ENCODE measurements around the gene LDLRAD4. TPM values are rescaled to one million over a fixed set of nuclear protein-coding genes. Genes with fewer than 3 reads are reported as not detected.

LDLRAD4 gene
- total and polyA plus RNA-seq, 9 of the 15 experiments (the other 6 are each of a cell fraction or from before 2014, with no cell fraction given) = 0.01 TPM; not detected in 8

DNA sequence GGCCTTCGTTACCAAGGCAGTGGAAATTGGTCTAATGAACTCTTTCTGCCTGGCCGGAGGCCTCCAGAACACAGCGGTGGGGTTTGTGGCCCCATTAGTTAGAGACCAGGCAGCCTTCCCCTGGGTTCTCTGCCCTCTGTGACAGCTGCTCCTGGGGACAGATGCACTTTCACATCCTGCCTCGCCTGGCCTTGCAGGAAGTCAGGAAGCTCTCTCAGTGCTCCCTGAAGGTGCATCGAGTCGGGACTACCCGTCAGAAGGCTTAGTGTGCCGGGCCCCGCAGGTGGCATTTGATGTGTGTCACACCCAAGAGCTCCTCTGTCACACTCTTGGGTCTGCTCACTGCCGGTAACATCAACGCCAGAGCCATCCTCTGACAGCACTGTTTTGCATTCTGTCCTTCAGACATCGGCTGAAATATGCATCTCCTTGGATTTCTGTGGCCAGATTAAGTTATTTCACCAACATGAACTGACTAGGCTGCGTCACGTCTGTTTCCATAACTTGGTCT lies 158.3 kb downstream of the LDLRAD4 start:
- intact Hi-C loops (cut with micrococcal nuclease) = no loop called here
- H3K27ac ChIP-seq (ENCODE audit: extremely low read depth, low read depth, low read length) = no peak overlapping the region
- DNase-seq (ENCODE audit: extremely low read depth in 1 of 4, low spot score in 3 of 4) (no peak), FAIRE-seq (no peak), ATAC-seq (no peak)
- no peak overlapping the region for H2AFZ ChIP-seq (ENCODE audit: low read depth, low read length)
- H3K79me2 ChIP-seq (ENCODE audit: control insufficient read depth, insufficient read depth, low read length) = no peaks in the 10 kb centered on the region
- no peaks in the 10 kb centered on the region for H3K9me1 ChIP-seq (ENCODE audit: control insufficient read depth, insufficient read depth, low read length)
- peaks cover 2% of the 10 kb centered on the region; the same call in 1 of the 2 replicates for H4K20me1 ChIP-seq (replicated peaks; ENCODE audit: control insufficient read depth, insufficient read depth, low read length)
- no peak overlapping the region for H3K4me3 ChIP-seq
- POLR2A ChIA-PET = interaction anchor here (1.3 kb wide), 1 partner anchor 39 kb away, joined by 4 read pairs; no protein-coding TSS in a partner anchor
- no TSS peak for BruUV-seq (replicated peaks)
- H3K4me1 ChIP-seq (replicated peaks in 1 of 2; ENCODE audit: control insufficient read depth in 2 of 2, insufficient read depth in 2 of 2, low read length in 2 of 2) = no peaks in the 10 kb centered on the region
- H3K4me2 ChIP-seq (ENCODE audit: insufficient read depth, low read length) = no peak overlapping the region
- H3K9ac ChIP-seq (ENCODE audit: insufficient read depth in 1 of 2, low read depth in 2 of 2, low read length in 2 of 2) = no peak overlapping the region
- no peaks in the 10 kb centered on the region for H3K36me3 ChIP-seq (ENCODE audit: control insufficient read depth, insufficient read depth, low read length)
- H3K9me3 ChIP-seq (replicated peaks; ENCODE audit: control insufficient read depth, insufficient read depth, low read depth, low read length) = no peaks in the 10 kb centered on the region
- H3K27me3 ChIP-seq (ENCODE audit: control insufficient read depth in 2 of 2, insufficient read depth in 2 of 2, low read length in 2 of 2) = peaks cover 26 to 55% of the 10 kb centered on the region in 2 experiments
- in situ Hi-C loops (cut with MboI) = no loop called here
- CTCF ChIA-PET (ENCODE audit: low intra/inter-chr PET ratio) = no interaction called here
- under 1% methylated on average over 14 of the region's 14 CpGs for WGBS (ENCODE audit: insufficient coverage, low coverage, missing lambda C conversion rate)
- TF ChIP-seq SRSF1 (IDR thresholded peaks at IDR 0.05; ENCODE audit: low read depth, low read length) = no peak
- TF ChIP-seq, protein P1, sequence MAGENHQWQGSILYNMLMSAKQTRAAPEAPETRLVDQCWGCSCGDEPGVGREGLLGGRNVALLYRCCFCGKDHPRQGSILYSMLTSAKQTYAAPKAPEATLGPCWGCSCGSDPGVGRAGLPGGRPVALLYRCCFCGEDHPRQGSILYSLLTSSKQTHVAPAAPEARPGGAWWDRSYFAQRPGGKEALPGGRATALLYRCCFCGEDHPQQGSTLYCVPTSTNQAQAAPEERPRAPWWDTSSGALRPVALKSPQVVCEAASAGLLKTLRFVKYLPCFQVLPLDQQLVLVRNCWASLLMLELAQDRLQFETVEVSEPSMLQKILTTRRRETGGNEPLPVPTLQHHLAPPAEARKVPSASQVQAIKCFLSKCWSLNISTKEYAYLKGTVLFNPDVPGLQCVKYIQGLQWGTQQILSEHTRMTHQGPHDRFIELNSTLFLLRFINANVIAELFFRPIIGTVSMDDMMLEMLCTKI (IDR thresholded peaks at IDR 0.05; ENCODE audit: partially characterized antibody) = no peak
- TF ChIP-seq, protein P2, sequence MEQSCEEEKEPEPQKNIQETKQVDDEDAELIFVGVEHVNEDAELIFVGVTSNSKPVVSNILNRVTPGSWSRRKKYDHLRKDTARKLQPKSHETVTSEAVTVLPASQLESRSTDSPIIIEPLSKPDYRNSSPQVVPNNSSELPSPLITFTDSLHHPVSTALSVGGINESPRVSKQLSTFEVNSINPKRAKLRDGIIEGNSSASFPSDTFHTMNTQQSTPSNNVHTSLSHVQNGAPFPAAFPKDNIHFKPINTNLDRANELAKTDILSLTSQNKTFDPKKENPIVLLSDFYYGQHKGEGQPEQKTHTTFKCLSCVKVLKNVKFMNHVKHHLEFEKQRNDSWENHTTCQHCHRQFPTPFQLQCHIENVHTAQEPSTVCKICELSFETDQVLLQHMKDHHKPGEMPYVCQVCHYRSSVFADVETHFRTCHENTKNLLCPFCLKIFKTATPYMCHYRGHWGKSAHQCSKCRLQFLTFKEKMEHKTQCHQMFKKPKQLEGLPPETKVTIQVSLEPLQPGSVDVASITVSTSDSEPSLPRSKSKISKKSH (CRISPR knock-in tag; IDR thresholded peaks at IDR 0.05) = no peak
- TF ChIP-seq, protein P3, sequence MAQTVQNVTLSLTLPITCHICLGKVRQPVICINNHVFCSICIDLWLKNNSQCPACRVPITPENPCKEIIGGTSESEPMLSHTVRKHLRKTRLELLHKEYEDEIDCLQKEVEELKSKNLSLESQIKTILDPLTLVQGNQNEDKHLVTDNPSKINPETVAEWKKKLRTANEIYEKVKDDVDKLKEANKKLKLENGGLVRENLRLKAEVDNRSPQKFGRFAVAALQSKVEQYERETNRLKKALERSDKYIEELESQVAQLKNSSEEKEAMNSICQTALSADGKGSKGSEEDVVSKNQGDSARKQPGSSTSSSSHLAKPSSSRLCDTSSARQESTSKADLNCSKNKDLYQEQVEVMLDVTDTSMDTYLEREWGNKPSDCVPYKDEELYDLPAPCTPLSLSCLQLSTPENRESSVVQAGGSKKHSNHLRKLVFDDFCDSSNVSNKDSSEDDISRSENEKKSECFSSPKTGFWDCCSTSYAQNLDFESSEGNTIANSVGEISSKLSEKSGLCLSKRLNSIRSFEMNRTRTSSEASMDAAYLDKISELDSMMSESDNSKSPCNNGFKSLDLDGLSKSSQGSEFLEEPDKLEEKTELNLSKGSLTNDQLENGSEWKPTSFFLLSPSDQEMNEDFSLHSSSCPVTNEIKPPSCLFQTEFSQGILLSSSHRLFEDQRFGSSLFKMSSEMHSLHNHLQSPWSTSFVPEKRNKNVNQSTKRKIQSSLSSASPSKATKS (CRISPR knock-in tag; IDR thresholded peaks at IDR 0.05) = no peak
- TF ChIP-seq RAD21 (CRISPR knock-in tag; conservative IDR thresholded peaks at IDR 0.05 in 1 of 2, IDR thresholded peaks at IDR 0.05 in 1 of 2) = no peak
- no peak for TF ChIP-seq ZNF347 (CRISPR knock-in tag; IDR thresholded peaks at IDR 0.05; ENCODE audit: low read depth)
- no peak for TF ChIP-seq TBL1XR1 (IDR thresholded peaks at IDR 0.05; ENCODE audit: low read length in 2 of 2)
- no peak for TF ChIP-seq ZBTB8A (IDR thresholded peaks at IDR 0.05; ENCODE audit: partially characterized antibody)
- TF ChIP-seq, protein P4, sequence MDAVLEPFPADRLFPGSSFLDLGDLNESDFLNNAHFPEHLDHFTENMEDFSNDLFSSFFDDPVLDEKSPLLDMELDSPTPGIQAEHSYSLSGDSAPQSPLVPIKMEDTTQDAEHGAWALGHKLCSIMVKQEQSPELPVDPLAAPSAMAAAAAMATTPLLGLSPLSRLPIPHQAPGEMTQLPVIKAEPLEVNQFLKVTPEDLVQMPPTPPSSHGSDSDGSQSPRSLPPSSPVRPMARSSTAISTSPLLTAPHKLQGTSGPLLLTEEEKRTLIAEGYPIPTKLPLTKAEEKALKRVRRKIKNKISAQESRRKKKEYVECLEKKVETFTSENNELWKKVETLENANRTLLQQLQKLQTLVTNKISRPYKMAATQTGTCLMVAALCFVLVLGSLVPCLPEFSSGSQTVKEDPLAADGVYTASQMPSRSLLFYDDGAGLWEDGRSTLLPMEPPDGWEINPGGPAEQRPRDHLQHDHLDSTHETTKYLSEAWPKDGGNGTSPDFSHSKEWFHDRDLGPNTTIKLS (IDR thresholded peaks at IDR 0.05; ENCODE audit: borderline replicate concordance, low read depth) = no peak
- TF ChIP-seq, protein P5, sequence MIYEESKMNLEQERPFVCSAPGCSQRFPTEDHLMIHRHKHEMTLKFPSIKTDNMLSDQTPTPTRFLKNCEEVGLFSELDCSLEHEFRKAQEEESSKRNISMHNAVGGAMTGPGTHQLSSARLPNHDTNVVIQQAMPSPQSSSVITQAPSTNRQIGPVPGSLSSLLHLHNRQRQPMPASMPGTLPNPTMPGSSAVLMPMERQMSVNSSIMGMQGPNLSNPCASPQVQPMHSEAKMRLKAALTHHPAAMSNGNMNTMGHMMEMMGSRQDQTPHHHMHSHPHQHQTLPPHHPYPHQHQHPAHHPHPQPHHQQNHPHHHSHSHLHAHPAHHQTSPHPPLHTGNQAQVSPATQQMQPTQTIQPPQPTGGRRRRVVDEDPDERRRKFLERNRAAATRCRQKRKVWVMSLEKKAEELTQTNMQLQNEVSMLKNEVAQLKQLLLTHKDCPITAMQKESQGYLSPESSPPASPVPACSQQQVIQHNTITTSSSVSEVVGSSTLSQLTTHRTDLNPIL (CRISPR knock-in tag; IDR thresholded peaks at IDR 0.05) = no peak

Measured in K562 (cell line).